Measurements from ENCODE around the gene RFC2. TPM values are rescaled to one million over a fixed set of nuclear protein-coding genes. Genes with fewer than 3 reads are reported as not detected.

The RFC2 gene
- total RNA-seq, 4 donors from 2014 or later, result 12.5 to 37.9 (median 22.4) TPM

- peaks cover 4 to 39% (median 7%) of the 10 kb centered on the region in 3 donors for H3K4me1 ChIP-seq
- intact Hi-C loops (cut with DNase I), result no loop called here
- WGBS, 2 donors, result 35 to 38% methylated on average over 11 to 13 of the region's 13 CpGs
- no peaks in the 10 kb centered on the region for H3K36me3 ChIP-seq
- H3K27ac ChIP-seq, result peak overlapping the region; percentile 24 to 74 (median 72)
- no peak overlapping the region for H3K4me3 ChIP-seq
- TF ChIP-seq CTCF (IDR thresholded peaks at IDR 0.05) (no peak), POLR2A (IDR thresholded peaks at IDR 0.05) (no peak)
- no peaks in the 10 kb centered on the region for H3K27me3 ChIP-seq
- no peak for DNase-seq
- H3K9me3 ChIP-seq, result no peaks in the 10 kb centered on the region
Observed at GRCh38 chr7:74267756-74268565, 13.8 kb upstream of the RFC2 start.

GRCh38 chr7:74266191-74266963 lies 12.2 kb upstream of the RFC2 start:
- 64 to 72% methylated on average over 7 of the region's 7 CpGs for WGBS, 2 donors
- Histone ChIP-seq H3K9me3 (no peaks in the 10 kb centered on the region), H3K27ac (no peak overlapping the region), H3K36me3 (no peaks in the 10 kb centered on the region), H3K27me3 (no peaks in the 10 kb centered on the region), H3K4me3 (no peak overlapping the region), H3K4me1 (peaks cover 0 to 24% (median 4%) of the 10 kb centered on the region in 3 donors)
- TF ChIP-seq CTCF (IDR thresholded peaks at IDR 0.05) (no peak), POLR2A (IDR thresholded peaks at IDR 0.05) (no peak)
- no peak for DNase-seq
- intact Hi-C loops (cut with DNase I), result no loop called here

GRCh38 chr7:74263399-74264120 lies 9.4 kb upstream of the RFC2 start:
- WGBS, 2 donors, result 78 to 85% methylated on average over 18 to 20 of the region's 21 CpGs
- TF ChIP-seq CTCF (IDR thresholded peaks at IDR 0.05) (no peak), POLR2A (IDR thresholded peaks at IDR 0.05) (no peak)
- DNase-seq, result no peak
- H3K4me3 ChIP-seq, result no peak overlapping the region
- no peaks in the 10 kb centered on the region for H3K9me3 ChIP-seq
- no peak overlapping the region for H3K27ac ChIP-seq
- intact Hi-C loops (cut with DNase I), result no loop called here
- peaks cover 0 to 4% (median 0%) of the 10 kb centered on the region in 3 donors for H3K4me1 ChIP-seq
- H3K36me3 ChIP-seq, result no peaks in the 10 kb centered on the region
- H3K27me3 ChIP-seq, result no peaks in the 10 kb centered on the region

- Histone ChIP-seq H3K4me3 (no peak overlapping the region), H3K27me3 (no peaks in the 10 kb centered on the region), H3K4me1 (no peaks in the 10 kb centered on the region), H3K36me3 (no peaks in the 10 kb centered on the region), H3K9me3 (no peaks in the 10 kb centered on the region), H3K27ac (no peak overlapping the region)
- no peak for TF ChIP-seq POLR2A (IDR thresholded peaks at IDR 0.05)
- no peak for TF ChIP-seq CTCF (IDR thresholded peaks at IDR 0.05)
- intact Hi-C loops (cut with DNase I), result no loop called here
- WGBS, 2 donors, result 76 to 78% methylated on average over 14 to 17 of the region's 20 CpGs
- DNase-seq, result no peak
Observed at GRCh38 chr7:74262639-74263398, 8.6 kb upstream of the RFC2 start.
